ENCODE measurements around the gene TCF19.
"Not testable (repeated sequence)": the region's sequence is repeated elsewhere in the genome, so short reads cannot be mapped to it uniquely, and the experiment has no call there.

Gene TCF19

GRCh38 chr6:31163922-31164321 lies 5.5 kb downstream of the TCF19 start:
- no peak for DNase-seq

GRCh38 chr6:31164475-31165063 lies 6.2 kb downstream of the TCF19 start:
- DNase-seq = not testable (repeated sequence)

GRCh38 chr6:31165064-31165832 lies 6.9 kb downstream of the TCF19 start:
- DNase-seq = not testable (repeated sequence)

- no peak for DNase-seq
These were observed 7.6 kb downstream of the TCF19 start for GRCh38 chr6:31165986-31166385.

DNA sequence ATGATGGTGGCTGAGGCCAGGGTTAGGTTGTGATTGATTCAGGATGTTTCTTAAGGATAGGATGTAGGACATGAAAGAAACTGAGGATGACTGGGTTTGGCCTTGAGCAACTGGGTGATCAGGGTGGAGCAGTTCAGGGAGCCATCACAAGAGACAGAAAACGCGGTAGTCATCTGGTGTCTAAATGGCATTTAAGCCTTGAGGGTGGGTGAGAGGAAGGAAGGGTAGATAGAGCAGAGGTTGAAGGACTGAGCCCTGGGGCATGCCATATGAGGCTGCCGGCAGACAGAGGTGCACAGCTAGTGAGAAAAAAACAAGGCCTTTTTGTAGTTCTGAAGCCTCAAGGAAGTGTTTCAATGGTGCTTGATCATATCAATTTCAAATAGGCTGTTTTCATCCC lies 10.2 kb downstream of the TCF19 start:
- no peak for DNase-seq

GRCh38 chr6:31169123-31169857 lies 10.9 kb downstream of the TCF19 start:
- no peak for DNase-seq

- not testable (repeated sequence) for DNase-seq
These were observed 11.6 kb downstream of the TCF19 start for GRCh38 chr6:31169858-31170599.

GRCh38 chr6:31170600-31170881 lies 12.2 kb downstream of the TCF19 start, which contains the start of gene POU5F1:
POU5F1 (minus strand) TSS chr6:31170682; CDS start chr6:31170620, 62 bp downstream.
- DNase-seq = no peak

DNA sequence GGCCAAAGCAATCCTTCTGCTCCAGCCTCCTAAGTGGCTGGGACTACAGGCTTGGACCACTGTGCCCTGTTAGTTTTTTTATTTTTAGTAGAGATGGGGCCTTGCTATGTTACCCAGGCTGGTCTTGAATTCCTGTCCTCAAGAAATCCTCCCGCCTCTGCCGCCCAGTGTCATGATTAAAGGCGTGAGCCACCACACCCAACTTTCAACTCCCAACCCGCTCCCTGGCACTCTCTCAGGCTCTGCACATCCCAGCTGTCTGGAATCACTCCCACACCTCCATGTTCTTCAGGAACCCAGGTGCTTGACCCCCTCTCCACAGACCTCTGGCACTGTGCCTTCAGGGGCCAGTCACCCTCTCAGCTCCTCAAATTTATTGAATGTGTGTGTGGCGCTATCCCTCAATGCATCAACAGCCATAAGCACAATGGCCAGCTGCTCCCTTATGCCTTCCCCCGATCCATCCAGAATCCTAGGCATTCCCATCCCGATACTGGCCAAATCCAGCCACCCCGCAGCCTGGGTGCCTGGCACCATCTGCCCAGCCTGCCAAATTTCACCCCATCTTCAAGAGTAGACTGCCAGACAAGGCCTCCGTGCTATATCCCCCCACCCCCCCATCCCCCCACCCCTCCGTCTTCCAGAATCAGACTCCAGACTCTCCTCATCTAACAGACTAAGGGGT lies 12.7 kb downstream of the TCF19 start:
- DNase-seq = no peak

GRCh38 chr6:31171931-31172905 lies 13.8 kb downstream of the TCF19 start:
- no peak for DNase-seq

GRCh38 chr6:31172973-31173384 lies 14.6 kb downstream of the TCF19 start:
- no peak for DNase-seq

- no peak for DNase-seq
These were observed 15.0 kb downstream of the TCF19 start for GRCh38 chr6:31173406-31173805.

DNA sequence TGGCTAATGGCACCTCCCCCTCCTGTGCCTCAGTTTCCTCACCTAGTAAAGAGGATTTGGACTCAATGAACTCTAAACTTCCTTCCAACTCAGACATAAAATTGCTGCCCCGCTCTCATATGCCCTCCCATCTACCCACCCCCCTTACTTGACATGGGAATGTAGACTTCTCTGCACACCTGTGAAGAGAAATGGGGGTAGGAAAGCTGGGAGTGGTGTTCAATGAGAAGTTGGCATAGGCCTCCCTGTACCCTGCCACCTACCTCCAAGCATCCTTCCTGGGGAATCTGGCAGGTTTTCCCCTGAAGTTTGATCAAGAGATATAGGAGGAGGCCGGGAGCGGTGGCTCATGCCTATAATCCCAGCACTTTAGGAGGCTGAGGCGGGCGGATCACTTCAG lies 16.0 kb downstream of the TCF19 start:
- DNase-seq = no peak

DNA sequence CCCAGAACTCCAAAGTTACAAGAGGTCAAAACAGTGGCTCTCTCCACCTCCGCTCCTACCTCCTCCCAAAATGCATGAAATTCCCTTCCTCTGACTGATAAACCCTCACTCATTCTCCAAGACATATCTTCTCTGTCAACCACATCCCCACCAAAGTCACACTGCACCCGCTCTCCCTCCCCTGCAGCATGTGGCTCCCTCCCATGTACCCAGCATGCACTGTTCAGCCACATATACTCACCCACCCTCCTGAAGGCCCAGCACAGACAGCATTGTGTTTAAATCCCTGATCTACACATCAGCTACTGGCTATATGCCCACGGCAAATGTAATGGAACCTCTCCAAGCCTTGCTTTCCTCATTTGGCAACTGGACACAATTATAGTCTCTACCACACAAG lies 17.6 kb downstream of the TCF19 start:
- DNase-seq = peak; percentile 88

DNA sequence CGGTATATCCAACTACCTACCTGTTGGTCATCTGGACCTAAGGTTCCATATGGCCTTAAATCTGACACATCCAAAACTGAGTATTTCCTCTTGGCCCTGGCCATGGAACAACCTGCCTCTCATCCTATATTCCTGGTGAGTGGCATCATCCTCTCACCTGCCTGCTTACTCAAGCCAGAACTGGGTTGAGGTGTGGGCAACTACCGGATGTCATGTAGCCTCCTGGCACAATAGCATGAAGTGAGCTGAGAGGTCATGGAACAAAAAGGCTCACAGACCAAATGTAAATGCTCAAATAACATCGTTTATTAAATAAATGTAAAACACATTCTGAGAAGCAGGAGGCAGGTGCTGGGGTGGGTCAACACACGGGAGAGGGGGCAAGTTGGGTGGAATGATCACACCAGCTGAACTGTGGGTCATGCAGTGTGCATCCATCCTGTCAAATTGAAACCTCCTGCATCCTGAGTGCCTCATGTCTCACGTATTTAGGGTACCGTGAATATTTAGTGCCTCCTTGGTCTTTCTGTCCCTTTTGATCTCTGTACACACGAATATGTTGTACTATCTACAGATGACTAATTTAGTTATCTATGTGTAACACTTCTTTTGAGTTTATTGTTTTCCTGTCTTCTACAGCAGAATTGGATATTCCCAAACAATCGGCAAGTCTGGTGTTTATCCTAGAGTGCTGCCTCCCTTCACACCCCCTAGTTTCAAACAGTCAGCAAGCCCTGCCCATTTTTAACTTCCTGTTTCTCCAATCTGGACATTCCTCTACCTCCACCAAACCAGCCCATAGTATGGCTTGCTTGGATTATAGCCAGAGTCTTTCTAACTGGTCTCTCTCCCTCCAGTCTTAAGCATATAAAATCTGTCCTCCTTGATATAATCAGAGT lies 20.0 kb downstream of the TCF19 start:
- DNase-seq = peak; percentile 30

GRCh38 chr6:31179042-31179386 lies 20.6 kb downstream of the TCF19 start:
- DNase-seq = no peak

GRCh38 chr6:31179896-31180295 lies 21.5 kb downstream of the TCF19 start:
- no peak for DNase-seq

- DNase-seq = peak; percentile 78
These were observed 22.1 kb downstream of the TCF19 start for GRCh38 chr6:31180500-31180899.

DNA sequence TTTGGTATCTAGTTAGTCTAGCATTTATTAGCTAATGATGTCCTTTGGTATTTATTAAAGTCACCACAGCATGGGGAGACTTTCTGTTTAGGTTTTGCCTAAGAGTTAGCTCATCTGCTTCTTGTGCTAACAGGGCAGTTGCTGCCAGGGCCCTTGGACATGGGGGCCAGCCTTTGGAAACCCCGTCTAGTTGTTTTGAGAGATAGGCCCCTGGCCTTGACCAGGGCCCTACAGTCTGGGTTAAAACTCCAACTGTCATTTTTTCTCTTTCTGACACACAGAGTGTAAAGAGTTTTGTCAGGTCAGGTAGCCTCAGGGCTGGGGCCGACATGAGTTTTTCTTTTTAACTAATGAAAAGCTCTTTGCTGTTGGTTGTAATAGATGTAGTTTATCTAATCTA lies 24.9 kb downstream of the TCF19 start:
- not testable (repeated sequence) for DNase-seq

GRCh38 chr6:31183859-31184258 lies 25.5 kb downstream of the TCF19 start:
- not testable (repeated sequence) for DNase-seq

GRCh38 chr6:31185695-31186051 lies 27.3 kb downstream of the TCF19 start:
- DNase-seq = not testable (repeated sequence)
